NCI-H187 (cell line): ENCODE measurements around the gene SSC5D.

Experiments
- DNase-seq, 2 experiments: peaks; one replicate each; lab custom pipeline; 2025; lab: John Stamatoyannopoulos, UW

Gene SSC5D

DNA sequence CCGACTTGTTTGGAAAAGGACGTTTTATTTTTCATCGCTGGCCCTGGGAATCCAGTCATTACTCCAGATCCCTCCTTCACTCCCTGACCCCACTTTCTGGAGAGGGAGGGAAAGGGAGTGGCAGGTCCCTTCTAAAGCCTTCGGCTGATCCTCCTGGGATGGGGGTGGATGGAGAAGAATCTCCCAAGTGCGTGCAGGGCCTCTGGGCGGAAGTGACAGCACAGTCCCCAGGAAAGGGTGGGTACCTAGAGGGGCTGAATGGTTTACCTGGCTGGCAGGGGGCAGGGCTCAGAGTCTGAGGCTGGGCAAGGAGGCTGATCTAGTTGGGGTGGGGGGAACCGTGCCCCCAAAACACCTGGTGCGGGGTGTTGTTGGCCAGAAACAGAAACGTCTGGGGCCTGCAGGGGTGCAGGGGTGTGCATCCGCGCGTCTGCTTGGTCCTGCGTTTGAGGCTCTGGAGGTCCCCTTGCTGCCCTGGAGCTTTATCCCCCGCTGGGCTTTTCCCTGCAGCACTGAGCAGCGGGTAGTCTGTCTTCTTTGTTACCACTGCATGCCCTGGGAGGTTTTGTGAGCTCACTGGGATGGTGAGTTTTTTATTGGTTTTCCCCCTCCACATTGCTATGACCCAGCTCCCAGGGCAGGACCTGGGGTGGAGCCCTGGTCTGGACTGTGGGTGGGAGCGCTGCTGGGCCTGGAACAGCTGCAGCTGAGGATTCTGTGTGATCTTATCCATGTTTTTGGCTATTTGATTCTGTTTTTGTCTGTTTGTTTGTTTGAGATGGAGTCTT is 14.8 kb upstream of the SSC5D start:
- DNase-seq = no peak

- no peak for DNase-seq
Observed at GRCh38 chr19:55474269-55475265, 13.7 kb upstream of the SSC5D start.

GRCh38 chr19:55476100-55476775 is 12.0 kb upstream of the SSC5D start, which contains the start of gene ZNF628:
TSS of gene ZNF628 (plus strand) at chr19:55476617. CDS start at chr19:55479911, 3,294 bp downstream.
- DNase-seq = peak; percentile 91 to 97

DNA sequence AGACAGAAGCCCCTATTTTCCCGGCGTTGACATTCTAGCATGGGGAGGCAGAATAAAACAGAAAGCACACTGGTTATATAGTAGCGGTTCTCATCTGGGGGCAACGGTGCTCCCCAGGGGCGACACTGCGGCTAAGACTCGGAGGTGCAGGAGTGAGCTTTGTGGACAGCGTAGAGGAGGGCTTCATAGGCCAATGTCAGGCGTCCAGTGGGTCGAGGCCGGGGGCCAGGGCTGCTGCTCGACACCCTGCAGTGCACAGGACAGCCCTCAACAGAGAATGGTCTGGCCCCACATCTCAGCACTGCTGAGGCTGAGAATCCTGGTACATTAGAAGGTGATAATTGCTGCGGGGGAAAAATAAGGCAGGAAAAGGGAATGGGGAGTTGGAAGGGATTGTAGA is 10.3 kb upstream of the SSC5D start:
- DNase-seq = no peak

DNA sequence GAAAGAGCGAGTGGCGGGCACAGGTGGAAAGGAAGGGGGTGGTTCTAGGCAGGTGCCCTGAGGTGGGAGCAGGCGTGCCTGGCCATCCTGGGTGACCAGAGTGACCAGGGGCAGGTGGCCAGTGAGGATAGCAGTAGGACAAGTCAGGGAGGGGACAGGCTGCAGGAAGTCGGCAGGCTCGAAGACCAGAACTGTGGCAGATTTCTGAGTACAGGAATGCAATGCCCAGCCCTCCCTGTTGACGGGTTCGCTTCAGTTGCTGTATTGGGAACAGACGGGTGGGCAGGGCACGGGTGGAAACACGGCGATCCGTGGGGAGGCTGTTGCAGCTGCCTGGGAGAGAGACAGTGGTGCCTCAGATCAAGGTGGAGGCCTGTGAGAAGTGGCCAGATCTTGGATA is 9.9 kb upstream of the SSC5D start:
- no peak for DNase-seq

DNA sequence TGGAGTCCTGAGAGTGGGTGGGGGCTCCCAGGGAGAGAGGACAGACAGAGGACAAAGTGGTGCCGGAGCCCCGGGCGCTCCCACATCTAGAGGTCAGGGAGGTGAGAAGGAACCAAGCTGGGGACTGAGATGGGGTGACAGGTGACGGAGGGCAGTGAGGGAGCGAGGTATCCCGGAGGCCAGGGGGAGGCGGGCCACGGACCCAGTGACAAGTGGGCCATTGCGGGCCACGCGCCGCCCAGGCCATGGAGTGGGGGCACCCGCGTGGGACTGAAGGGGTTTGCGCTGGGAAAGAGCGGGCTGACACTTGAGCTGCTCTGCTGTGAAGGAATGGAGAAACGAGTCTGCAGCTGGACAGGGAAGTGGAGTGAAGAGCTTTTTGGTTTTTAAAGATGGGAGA is 9.2 kb upstream of the SSC5D start:
- DNase-seq = no peak

GRCh38 chr19:55479451-55480230 is 8.6 kb upstream of the SSC5D start:
- no peak for DNase-seq

- no peak for DNase-seq
Observed at GRCh38 chr19:55481148-55481793, 7.0 kb upstream of the SSC5D start.

GRCh38 chr19:55481794-55482155 is 6.5 kb upstream of the SSC5D start:
- no peak for DNase-seq

- DNase-seq = no peak
Observed at GRCh38 chr19:55482156-55482961, 5.9 kb upstream of the SSC5D start.

DNA sequence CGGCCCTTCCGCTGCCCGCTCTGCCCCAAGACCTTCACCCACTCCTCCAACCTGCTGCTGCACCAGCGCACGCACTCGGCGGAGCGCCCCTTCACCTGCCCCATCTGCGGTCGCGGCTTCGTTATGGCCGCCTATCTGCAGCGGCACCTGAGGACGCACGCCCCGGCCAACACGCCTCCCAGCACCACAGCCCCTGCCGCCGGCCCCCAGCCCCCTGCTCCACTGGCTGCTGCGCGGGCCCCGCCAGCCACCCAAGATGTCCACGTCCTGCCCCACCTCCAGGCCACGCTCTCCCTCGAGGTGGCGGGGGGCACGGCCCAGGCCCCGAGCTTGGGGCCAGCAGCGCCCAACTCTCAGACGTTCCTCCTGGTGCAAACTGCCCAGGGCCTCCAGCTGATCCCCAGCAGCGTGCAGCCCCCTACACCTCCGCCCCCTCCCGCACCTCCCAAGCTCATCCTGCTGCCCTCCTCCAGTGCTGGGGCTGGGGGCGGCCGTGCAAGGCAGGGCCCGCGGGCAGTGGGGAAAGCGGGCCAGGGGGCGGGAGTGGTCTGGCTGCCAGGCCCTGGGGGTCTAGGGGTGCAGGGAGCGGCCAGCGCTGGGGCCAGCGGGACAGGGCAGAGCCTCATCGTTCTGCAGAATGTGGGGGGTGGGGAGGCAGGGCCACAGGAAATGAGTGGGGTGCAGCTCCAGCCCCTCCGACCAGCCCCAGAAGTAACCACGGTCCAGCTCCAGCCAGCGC is 5.1 kb upstream of the SSC5D start:
- DNase-seq = no peak

GRCh38 chr19:55483706-55484592 is 4.3 kb upstream of the SSC5D start:
- DNase-seq = no peak

DNA sequence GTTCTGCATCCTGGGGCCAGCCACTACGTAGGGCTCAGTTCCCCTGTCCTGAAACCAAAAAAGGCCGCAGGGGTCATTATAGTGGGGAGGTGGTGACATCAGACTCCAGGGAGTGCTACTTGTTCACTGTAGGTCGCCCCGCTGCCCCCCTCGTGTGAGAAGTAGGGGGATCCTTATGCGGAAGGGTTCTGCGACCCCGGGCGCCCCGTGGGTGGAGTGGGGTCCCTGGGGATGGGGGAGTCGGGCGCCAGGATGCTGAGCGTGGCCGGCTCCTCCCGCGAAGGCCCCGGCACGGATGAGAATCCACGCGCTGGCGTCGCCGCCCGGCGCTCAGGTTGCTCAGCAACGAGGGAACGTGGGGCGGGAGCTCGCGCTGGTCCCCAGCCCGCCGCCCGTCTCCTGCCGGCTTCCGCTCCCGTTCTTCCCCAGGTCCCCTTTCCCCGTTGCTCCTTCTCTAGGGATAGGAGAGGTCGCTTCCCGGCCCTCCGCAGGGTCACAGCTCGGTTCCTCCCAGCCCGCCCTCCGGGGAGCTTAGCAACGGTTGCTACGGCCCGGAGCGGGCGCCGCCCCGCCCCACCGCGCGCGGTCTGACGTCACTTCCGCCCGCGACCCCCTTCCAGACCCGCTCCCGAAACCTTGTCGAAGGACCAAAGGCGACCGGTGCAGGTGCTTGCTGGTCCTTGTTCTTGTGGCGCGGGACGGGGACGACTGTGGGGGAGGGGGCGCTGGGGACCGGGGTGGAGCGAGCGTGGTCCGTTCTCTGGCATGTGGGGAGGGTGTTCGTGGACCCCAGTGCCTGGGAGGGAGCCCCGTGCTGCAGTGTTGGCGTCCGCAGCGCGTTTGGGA is 3.4 kb upstream of the SSC5D start, which contains the start of gene NAT14:
Gene NAT14, plus strand, starts transcription at position 596 of the 846 bp plus-strand sequence. CDS start 521 bp downstream, outside the sequence.
- peak; percentile 36 to 40 for DNase-seq

DNA sequence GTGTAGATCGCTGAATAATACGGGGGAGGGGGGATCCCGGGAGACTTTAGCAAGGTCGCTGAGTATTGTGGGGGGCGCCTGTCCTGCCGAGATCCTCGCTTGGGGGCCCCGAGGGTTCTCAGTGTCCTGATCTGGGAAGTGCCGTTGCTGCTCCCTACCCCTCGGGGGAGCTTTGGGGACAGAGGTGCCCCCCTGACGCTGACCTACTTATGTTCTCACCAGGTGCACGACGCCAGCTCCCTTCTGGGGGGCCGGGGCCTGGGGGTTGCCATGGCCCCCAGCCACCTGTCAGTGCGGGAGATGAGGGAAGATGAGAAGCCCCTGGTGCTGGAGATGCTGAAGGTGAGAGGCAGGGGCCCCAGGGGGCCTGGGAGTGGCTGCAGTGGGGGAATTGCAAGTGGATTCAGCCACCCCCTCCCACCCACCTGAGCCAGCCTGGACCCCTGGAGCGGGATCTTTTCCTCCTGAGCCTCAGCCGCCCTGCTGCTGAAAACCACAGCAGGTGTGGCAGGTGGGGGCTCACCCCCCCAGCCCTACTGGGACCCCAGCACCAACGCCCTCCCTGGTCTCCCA is 2.7 kb upstream of the SSC5D start:
- no peak for DNase-seq

GRCh38 chr19:55486043-55486970 is 1.9 kb upstream of the SSC5D start:
- no peak for DNase-seq
